A549 (cell line): Measurements from ENCODE around the gene SEC14L5. TPM values are rescaled to one million over a fixed set of nuclear protein-coding genes. Genes with fewer than 3 reads are reported as not detected.
"Not testable (repeated sequence)": the region's sequence is repeated elsewhere in the genome, so short reads cannot be mapped to it uniquely, and the experiment has no call there.

ENCODE experiments used
- ATAC-seq, 2 experiments: fragments of 200-7000 bp in 1 of 2; fragments of >200 bp in 1 of 2; cut with Nextera tagmentation in 1 of 2; cut with Tn5 transposase in 1 of 2; 3 replicates each; pipeline versions ENCODE4 v1.8.0 to v1.9.1; 2018 to 2020; ENCODE audit warnings: mild to moderate bottlenecking in 1 of 2, moderate library complexity in 1 of 2
- CTCF ChIA-PET: fragments of 300-600 bp; sonication (Branson Sonifier 250); formaldehyde crosslinking; extraction: SDS; loops from one replicate; lab custom pipeline; 2021; ENCODE audit warnings: antibody characterized with exemption, inconsistent platforms; lab: Yijun Ruan, JAX
- POLR2A ChIA-PET: fragments of 350-600 bp; formaldehyde crosslinking; extraction: SDS; loops from one replicate; lab custom pipeline; 2021; ENCODE audit warnings: antibody characterized with exemption, inconsistent platforms; lab: Yijun Ruan, JAX
- DNase-seq, 2 experiments: peaks; one replicate each; pipeline versions ENCODE4 v3.0.0 to v3.0.0-alpha.2; 2011 to 2016; ENCODE audit warnings: low read depth in 1 of 2, low spot score in 1 of 2
- FAIRE-seq: peaks from 2 replicates; lab custom pipeline; 2011; peaks lifted over from hg19 to GRCh38; lab: Jason Lieb, UNC
- H3K27ac ChIP-seq, 2 experiments: fragments of >200 bp; sonication (Bioruptor Twin); formaldehyde crosslinking; 3 replicates each; pipeline ENCODE4 v1.5.1; 2016 to 2017
- H3K4me1 ChIP-seq: fragments of >200 bp; sonication (Bioruptor Twin); formaldehyde crosslinking; 3 replicates; pipeline ENCODE4 v1.6.1; 2016
- H3K4me2 ChIP-seq: fragments of >200 bp; sonication (Bioruptor Twin); formaldehyde crosslinking; 3 replicates; pipeline ENCODE4 v1.6.1; 2016
- H3K4me3 ChIP-seq: fragments of >200 bp; sonication (Bioruptor Twin); formaldehyde crosslinking; 3 replicates; pipeline ENCODE4 v1.5.1; 2016
- H3K9me3 ChIP-seq: fragments of >200 bp; sonication (Bioruptor Twin); formaldehyde crosslinking; 3 replicates; pipeline ENCODE4 v1.6.1; 2016
- BHLHE40 ChIP-seq: IDR thresholded peaks from 2 replicates; pipeline ENCODE4 v1.6.1; 2012; ENCODE audit warnings: low read depth, low read length, inconsistent platforms
- CBX8 ChIP-seq: fragments of 200-600 bp; sonication (generic); IDR thresholded peaks from 2 replicates; pipeline ENCODE4 v1.6.1; 2016
- CEBPB ChIP-seq, 2 experiments: fragments of >200 bp in 1 of 2; sonication (Bioruptor Twin) in 1 of 2; formaldehyde crosslinking in 1 of 2; IDR thresholded peaks; 2 replicates each; pipeline ENCODE4 v1.6.1; 2012 to 2016
- FOSB ChIP-seq: fragments of 250-450 bp; sonication (Bioruptor Pico); IDR thresholded peaks from 2 replicates; pipeline ENCODE4 v1.5.0; 2020; ENCODE audit warnings: mild to moderate bottlenecking, moderate library complexity
- FOXS1 ChIP-seq: fragments of 250-450 bp; sonication (Bioruptor Pico); IDR thresholded peaks from 2 replicates; pipeline ENCODE4 v1.5.0; 2020; ENCODE audit warnings: mild to moderate bottlenecking, moderate library complexity
- GATA3 ChIP-seq: IDR thresholded peaks from 2 replicates; pipeline ENCODE4 v1.6.1; 2012; ENCODE audit warnings: borderline replicate concordance
- HOXB5 ChIP-seq: fragments of 250-450 bp; sonication (Bioruptor Pico); IDR thresholded peaks from 2 replicates; pipeline ENCODE4 v1.5.0; 2020; ENCODE audit warnings: mild to moderate bottlenecking, moderate library complexity
- JUNB ChIP-seq: fragments of >200 bp; sonication (Bioruptor Twin); formaldehyde crosslinking; IDR thresholded peaks from 2 replicates; pipeline ENCODE4 v1.6.1; 2016
- KDM1A ChIP-seq: fragments of 200-600 bp; sonication (generic); IDR thresholded peaks from 2 replicates; pipeline ENCODE4 v1.6.1; 2016; ENCODE audit warnings: low read depth, mild to moderate bottlenecking
- MAX ChIP-seq: IDR thresholded peaks from 2 replicates; pipeline ENCODE4 v1.6.1; 2012
- MAZ ChIP-seq: fragments of 150-350 bp; IDR thresholded peaks from 2 replicates; pipeline ENCODE4 v1.6.1; 2014; ENCODE audit warnings: antibody characterized with exemption, low read depth, low read length, borderline replicate concordance
- MYC ChIP-seq: IDR thresholded peaks from 2 replicates; pipeline ENCODE4 v1.6.1; 2012; ENCODE audit warnings: mild to moderate bottlenecking, inconsistent platforms, low read length, improper control_type of control experiment, borderline replicate concordance
- NR3C1 ChIP-seq: fragments of >200 bp; sonication (Bioruptor Twin); formaldehyde crosslinking; IDR thresholded peaks from 3 replicates; pipeline ENCODE4 v1.6.1; 2017
- POLR2A ChIP-seq: IDR thresholded peaks from 2 replicates; pipeline ENCODE4 v1.6.1; 2012; ENCODE audit warnings: mild to moderate bottlenecking, low read length
- POLR2AphosphoS2 ChIP-seq: conservative IDR thresholded peaks from 2 replicates; pipeline ENCODE4 v1.6.1; 2012; ENCODE audit warnings: low read length, improper control_type of control experiment, inconsistent platforms
- RAD21 ChIP-seq, 2 experiments: fragments of >200 bp in 1 of 2; sonication (Bioruptor Twin) in 1 of 2; formaldehyde crosslinking in 1 of 2; IDR thresholded peaks in 1 of 2; conservative IDR thresholded peaks in 1 of 2; 2 replicates in 1 of 2; 3 replicates in 1 of 2; pipeline ENCODE4 v1.6.1; 2012 to 2018; ENCODE audit warnings: inconsistent platforms in 1 of 2
- RCOR1 ChIP-seq: fragments of 150-350 bp; IDR thresholded peaks from 2 replicates; pipeline ENCODE4 v1.6.1; 2014; ENCODE audit warnings: antibody characterized with exemption, low read length, low read depth
- RNF2 ChIP-seq: fragments of 200-600 bp; sonication (generic); IDR thresholded peaks from 2 replicates; pipeline ENCODE4 v1.6.1; 2016; ENCODE audit warnings: low read depth, mild to moderate bottlenecking, antibody characterized with exemption, moderate library complexity, borderline replicate concordance
- SMC3 ChIP-seq: fragments of >200 bp; sonication (Bioruptor Twin); formaldehyde crosslinking; IDR thresholded peaks from 3 replicates; pipeline ENCODE4 v1.6.1; 2018; ENCODE audit warnings: inconsistent platforms
- ZC3H11A ChIP-seq: fragments of 450-650 bp; IDR thresholded peaks from 2 replicates; pipeline ENCODE4 v1.6.1; 2014; ENCODE audit warnings: antibody characterized with exemption, mild to moderate bottlenecking
- WGBS: methylation state at CpG from one replicate; pipeline ENCODE4 v1.1.6; 2017; ENCODE audit errors: missing lambda C conversion rate; 5-methylcytosine and 5-hydroxymethylcytosine counted together
- polyA plus RNA-seq, 4 experiments: library from polyadenylated mRNA; depleted of rRNA in 3 of 4; stranded (reverse); fragments of >200 nt; fragmentation: RNase III in 1 of 4; extraction: RNeasy Plus Mini Kit Qiagen cat#74134 plus additional on column Dnase treatment in 1 of 4; gene quantifications; 2 replicates in 3 of 4; 3 replicates in 1 of 4; pipeline ENCODE4 v1.2.3, GENCODE V29; 2011 to 2017
- TF ChIP-seq, protein P1 (sequence below): fragments of >200 bp; sonication (Bioruptor Twin); formaldehyde crosslinking; IDR thresholded peaks from 3 replicates; pipeline ENCODE4 v1.5.1; 2016
- TF ChIP-seq, protein P2 (sequence below): fragments of 450-650 bp; IDR thresholded peaks from 2 replicates; pipeline ENCODE4 v1.6.1; 2014; ENCODE audit warnings: antibody characterized with exemption
- TF ChIP-seq, protein P3 (sequence below): fragments of 250-450 bp; sonication (Bioruptor Pico); IDR thresholded peaks from 2 replicates; pipeline ENCODE4 v1.5.0; 2021; ENCODE audit warnings: mild to moderate bottlenecking, moderate library complexity, borderline replicate concordance

The SEC14L5 gene
- polyA plus RNA-seq, 2 of the 4 experiments (the other 2 are of a cell fraction), result 0.03 to 0.05 TPM

- DNase-seq, result no peak
- Histone ChIP-seq H3K4me3 (no peak overlapping the region), H3K4me1 (0 out of 3 replicates have a peak, but pooled peaks cover 2% of the 10 kb centered on the region), H3K27ac (no peak overlapping the region), H3K9me3 (peaks cover 28% of the 10 kb centered on the region), H3K4me2 (no peak overlapping the region)
- TF ChIP-seq, protein P1, sequence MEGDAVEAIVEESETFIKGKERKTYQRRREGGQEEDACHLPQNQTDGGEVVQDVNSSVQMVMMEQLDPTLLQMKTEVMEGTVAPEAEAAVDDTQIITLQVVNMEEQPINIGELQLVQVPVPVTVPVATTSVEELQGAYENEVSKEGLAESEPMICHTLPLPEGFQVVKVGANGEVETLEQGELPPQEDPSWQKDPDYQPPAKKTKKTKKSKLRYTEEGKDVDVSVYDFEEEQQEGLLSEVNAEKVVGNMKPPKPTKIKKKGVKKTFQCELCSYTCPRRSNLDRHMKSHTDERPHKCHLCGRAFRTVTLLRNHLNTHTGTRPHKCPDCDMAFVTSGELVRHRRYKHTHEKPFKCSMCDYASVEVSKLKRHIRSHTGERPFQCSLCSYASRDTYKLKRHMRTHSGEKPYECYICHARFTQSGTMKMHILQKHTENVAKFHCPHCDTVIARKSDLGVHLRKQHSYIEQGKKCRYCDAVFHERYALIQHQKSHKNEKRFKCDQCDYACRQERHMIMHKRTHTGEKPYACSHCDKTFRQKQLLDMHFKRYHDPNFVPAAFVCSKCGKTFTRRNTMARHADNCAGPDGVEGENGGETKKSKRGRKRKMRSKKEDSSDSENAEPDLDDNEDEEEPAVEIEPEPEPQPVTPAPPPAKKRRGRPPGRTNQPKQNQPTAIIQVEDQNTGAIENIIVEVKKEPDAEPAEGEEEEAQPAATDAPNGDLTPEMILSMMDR, result no peak
- TF ChIP-seq MAZ (no peak), ZC3H11A (no peak), POLR2AphosphoS2 (no peak), CEBPB (IDR thresholded peaks at IDR 0.05) (no peak), JUNB (no peak), POLR2A (no peak), BHLHE40 (no peak), MAX (no peak), SMC3 (no peak), MYC (no peak), FOSB (CRISPR knock-in tag) (no peak), KDM1A (no peak), RAD21 (conservative IDR thresholded peaks at IDR 0.05 in 1 of 2, IDR thresholded peaks at IDR 0.05 in 1 of 2) (no peak), NR3C1 (no peak)
- TF ChIP-seq, protein P2, sequence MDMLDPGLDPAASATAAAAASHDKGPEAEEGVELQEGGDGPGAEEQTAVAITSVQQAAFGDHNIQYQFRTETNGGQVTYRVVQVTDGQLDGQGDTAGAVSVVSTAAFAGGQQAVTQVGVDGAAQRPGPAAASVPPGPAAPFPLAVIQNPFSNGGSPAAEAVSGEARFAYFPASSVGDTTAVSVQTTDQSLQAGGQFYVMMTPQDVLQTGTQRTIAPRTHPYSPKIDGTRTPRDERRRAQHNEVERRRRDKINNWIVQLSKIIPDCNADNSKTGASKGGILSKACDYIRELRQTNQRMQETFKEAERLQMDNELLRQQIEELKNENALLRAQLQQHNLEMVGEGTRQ, result no peak
- TF ChIP-seq, protein P3, sequence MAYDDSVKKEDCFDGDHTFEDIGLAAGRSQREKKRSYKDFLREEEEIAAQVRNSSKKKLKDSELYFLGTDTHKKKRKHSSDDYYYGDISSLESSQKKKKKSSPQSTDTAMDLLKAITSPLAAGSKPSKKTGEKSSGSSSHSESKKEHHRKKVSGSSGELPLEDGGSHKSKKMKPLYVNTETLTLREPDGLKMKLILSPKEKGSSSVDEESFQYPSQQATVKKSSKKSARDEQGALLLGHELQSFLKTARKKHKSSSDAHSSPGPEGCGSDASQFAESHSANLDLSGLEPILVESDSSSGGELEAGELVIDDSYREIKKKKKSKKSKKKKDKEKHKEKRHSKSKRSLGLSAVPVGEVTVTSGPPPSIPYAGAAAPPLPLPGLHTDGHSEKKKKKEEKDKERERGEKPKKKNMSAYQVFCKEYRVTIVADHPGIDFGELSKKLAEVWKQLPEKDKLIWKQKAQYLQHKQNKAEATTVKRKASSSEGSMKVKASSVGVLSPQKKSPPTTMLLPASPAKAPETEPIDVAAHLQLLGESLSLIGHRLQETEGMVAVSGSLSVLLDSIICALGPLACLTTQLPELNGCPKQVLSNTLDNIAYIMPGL, result no peak
- POLR2A ChIA-PET, result no interaction called here
- no peak for FAIRE-seq
- WGBS, result 97% methylated on average over 3 of the region's 6 CpGs
- CTCF ChIA-PET, result no interaction called here
- ATAC-seq, result no peak
Measured at GRCh38 chr16:4928227-4928626, 29.9 kb upstream of the SEC14L5 start.

- ATAC-seq, H3K27ac ChIP-seq, FAIRE-seq, POLR2A ChIA-PET, H3K4me2 ChIP-seq, DNase-seq, H3K4me1 ChIP-seq, H3K4me3 ChIP-seq: not testable (repeated sequence)
- 92% methylated on average over 4 of the region's 4 CpGs for WGBS
- CTCF ChIA-PET, result interaction anchor here (0.8 to 1.1 kb wide), 2 partner anchors 13 to 69 kb away, joined by 3 to 5 read pairs; no protein-coding TSS in a partner anchor
- peaks cover 28% of the 10 kb centered on the region for H3K9me3 ChIP-seq
Measured at GRCh38 chr16:4929619-4930018, 28.5 kb upstream of the SEC14L5 start.

- DNase-seq (no peak), FAIRE-seq (no peak), ATAC-seq (no peak)
- H3K4me1 ChIP-seq, result peaks cover 9% of the 10 kb centered on the region; the same call in 2 of the 3 replicates
- ChIA-PET POLR2A (no interaction called here), CTCF (interaction anchor here (0.6 to 1.2 kb wide), 4 partner anchors 10 to 383 kb away, joined by 3 to 5 read pairs (median 4); no protein-coding TSS in a partner anchor)
- TF ChIP-seq, protein P3, result no peak
- no peak for TF ChIP-seq CBX8
- TF ChIP-seq CEBPB (IDR thresholded peaks at IDR 0.05), result no peak
- no peak for TF ChIP-seq RNF2
- TF ChIP-seq FOXS1 (CRISPR knock-in tag), result no peak
- TF ChIP-seq GATA3, result no peak
- TF ChIP-seq HOXB5 (CRISPR knock-in tag), result no peak
- no peak for TF ChIP-seq RCOR1
- H3K9me3 ChIP-seq, result peaks cover 21% of the 10 kb centered on the region
- 79% methylated on average over 11 of the region's 11 CpGs for WGBS
- H3K27ac ChIP-seq, result no peak overlapping the region
- H3K4me3 ChIP-seq, result no peak overlapping the region
- H3K4me2 ChIP-seq, result no peak overlapping the region
Measured at GRCh38 chr16:4931381-4931780, 26.7 kb upstream of the SEC14L5 start.
